HepG2 (cell line): Measurements from ENCODE around the gene IQGAP3. TPM values are rescaled to one million over a fixed set of nuclear protein-coding genes. Genes with fewer than 3 reads are reported as not detected.

Source experiments
- ATAC-seq: fragments of 200-7000 bp; cut with Tn5 transposase; 3 replicates; pipeline ENCODE4 v1.9.1; 2020; ENCODE audit warnings: mild to moderate bottlenecking, moderate library complexity
- BruUV-seq: library from RNA; stranded (reverse); fragments of 400-500 nt; replicated peaks from 2 replicates; lab custom pipeline; 2021; lab: Mats Ljungman, UMichigan
- CTCF ChIA-PET: fragments of 300-600 bp; formaldehyde crosslinking; extraction: SDS; loops from one replicate; lab custom pipeline; 2021; ENCODE audit warnings: low total read pairs, inconsistent platforms, low intra/inter-chr PET ratio; lab: Yijun Ruan, JAX
- POLR2A ChIA-PET: fragments of 350-600 bp; sonication (Branson Sonifier 250); formaldehyde crosslinking; loops from one replicate; lab custom pipeline; 2020; ENCODE audit warnings: antibody characterized with exemption, inconsistent platforms; lab: Yijun Ruan, JAX
- DNase-seq: peaks from one replicate; pipeline ENCODE4 v3.0.0-alpha.2; 2015; ENCODE audit warnings: low spot score
- FAIRE-seq: peaks from 3 replicates; lab custom pipeline; 2011; peaks lifted over from hg19 to GRCh38; lab: Jason Lieb, UNC
- H2AFZ ChIP-seq: one replicate; pipeline ENCODE4 v1.6.1; 2011; ENCODE audit warnings: low read length, inconsistent platforms
- H3K27ac ChIP-seq: fragments of 300-600 bp; 3 replicates; pipeline ENCODE4 v1.8.0; 2011; ENCODE audit warnings: mixed run types, mild to moderate bottlenecking, mixed read lengths, low read length, inconsistent platforms; ENCODE audit not compliant: insufficient read depth; ENCODE audit errors: extremely low read length
- H3K27me3 ChIP-seq, 2 experiments: fragments of 200-600 bp in 1 of 2; 2 replicates in 1 of 2; 3 replicates in 1 of 2; pipeline versions ENCODE4 v1.6.0 to v1.8.0; 2011; ENCODE audit warnings: low read length in 2 of 2, mild to moderate bottlenecking in 2 of 2, moderate library complexity in 2 of 2, inconsistent platforms in 1 of 2; ENCODE audit not compliant: insufficient read depth in 2 of 2, control insufficient read depth in 1 of 2
- H3K36me3 ChIP-seq, 2 experiments: fragments of 200-600 bp in 1 of 2; replicated peaks in 1 of 2; 2 replicates in 1 of 2; 3 replicates in 1 of 2; pipeline versions ENCODE4 v1.5.1 to v1.8.0; 2011; ENCODE audit warnings: low read length in 2 of 2, inconsistent platforms in 1 of 2; ENCODE audit not compliant: insufficient read depth in 2 of 2, control insufficient read depth in 1 of 2
- H3K4me1 ChIP-seq: 2 replicates; pipeline ENCODE4 v1.5.1; 2012; ENCODE audit warnings: low read length, inconsistent platforms; ENCODE audit not compliant: insufficient read depth
- H3K4me2 ChIP-seq: 2 replicates; pipeline ENCODE4 v1.6.0; 2011; ENCODE audit warnings: low read depth, low read length, inconsistent platforms
- H3K4me3 ChIP-seq, 3 experiments: fragments of 200-600 bp in 1 of 3; sonication (generic), shearing (Covaris generic) in 1 of 3; replicated peaks in 1 of 3; 2 replicates each; pipeline ENCODE4 v1.5.1; 2011 to 2016; ENCODE audit warnings: low read length in 3 of 3, inconsistent platforms in 2 of 3, low read depth in 2 of 3, mild to moderate bottlenecking in 2 of 3, control low read depth in 1 of 3, mixed read lengths in 1 of 3; ENCODE audit not compliant: insufficient read depth in 1 of 3
- H3K79me2 ChIP-seq: one replicate; pipeline ENCODE4 v1.6.1; 2011; ENCODE audit warnings: low read length, inconsistent platforms; ENCODE audit not compliant: insufficient read depth
- H3K9ac ChIP-seq: 2 replicates; pipeline ENCODE4 v1.6.0; 2011; ENCODE audit warnings: mild to moderate bottlenecking, low read depth, low read length, inconsistent platforms; ENCODE audit not compliant: insufficient read depth
- H3K9me3 ChIP-seq: 2 replicates; pipeline ENCODE4 v1.5.1; 2012; ENCODE audit warnings: mild to moderate bottlenecking, low read length
- H4K20me1 ChIP-seq: 2 replicates; pipeline ENCODE4 v1.6.0; 2011; ENCODE audit warnings: inconsistent platforms, mild to moderate bottlenecking, low read length, moderate library complexity; ENCODE audit not compliant: insufficient read depth
- GABPA ChIP-seq, 2 experiments: IDR thresholded peaks; 2 replicates each; pipeline ENCODE4 v1.6.1; 2011 to 2016; ENCODE audit warnings: low read depth in 2 of 2, low read length in 1 of 2, missing biosample characterization in 1 of 2, missing genetic modification characterization in 1 of 2
- MZF1 ChIP-seq: sonication (generic); formaldehyde crosslinking; IDR thresholded peaks from 2 replicates; pipeline ENCODE4 v1.8.1; 2023; ENCODE audit warnings: mild to moderate bottlenecking, missing genetic modification reagents, borderline replicate concordance
- POLR2A ChIP-seq, 2 experiments: IDR thresholded peaks; 2 replicates each; pipeline ENCODE4 v1.6.1; 2011; ENCODE audit warnings: low read depth in 2 of 2, low read length in 2 of 2, mild to moderate bottlenecking in 1 of 2, moderate library complexity in 1 of 2; ENCODE audit not compliant: insufficient read depth in 1 of 2
- RBFOX2 ChIP-seq: fragments of 200-400 bp; formaldehyde crosslinking; IDR thresholded peaks from 2 replicates; pipeline ENCODE4 v1.6.1; 2017; ENCODE audit warnings: low read depth, mild to moderate bottlenecking, low read length
- ZNF703 ChIP-seq: sonication (generic); formaldehyde crosslinking; IDR thresholded peaks from 2 replicates; pipeline ENCODE4 v1.5.1; 2020; ENCODE audit warnings: missing genetic modification reagents, mild to moderate bottlenecking, moderate library complexity, borderline replicate concordance
- whole genome bisulfite sequencing: methylation state at CpG from one replicate; pipeline ENCODE4 v1.1.6; 2017; ENCODE audit warnings: low lambda C conversion rate; 5-methylcytosine and 5-hydroxymethylcytosine counted together
- in situ Hi-C: cut with HindIII; loops from 2 replicates; pipeline ENCODE4 v1.10.0; 2017; ENCODE audit warnings: low pct_unique_long_range_greater_than_20kb; ENCODE audit not compliant: extremely low pct_ligation_motif_present
- intact Hi-C: fragments of 100-400 bp; cut with micrococcal nuclease; formaldehyde crosslinking; loops from one replicate; pipeline ENCODE4 v1.10.0; 2022; ENCODE audit not compliant: unreplicated experiment
- polyA plus RNA-seq, 8 experiments: library from polyadenylated mRNA; depleted of rRNA in 3 of 8; stranded (reverse) in 7 of 8; unstranded in 1 of 8; fragments of >200 nt; fragmentation: Illumina TruSeq in 4 of 8; extraction: Trizol in 4 of 8; gene quantifications; 2 replicates each; pipeline versions ENCODE4 v1.2.1 to v1.2.3, GENCODE V29; 2011 to 2016; ENCODE audit warnings: low read depth in 4 of 8, missing spikeins in 1 of 8, mixed read lengths in 1 of 8; ENCODE audit not compliant: insufficient read depth in 1 of 8
- total RNA-seq, 5 experiments: library from RNA; depleted of rRNA; stranded (reverse); fragments of >200 nt; fragmentation: Illumina TruSeq; extraction: Trizol; gene quantifications; 2 replicates each; pipeline ENCODE4 v1.2.3, GENCODE V29; 2016; ENCODE audit warnings: low read depth in 1 of 5
- TF ChIP-seq, protein P1 (sequence below): sonication (generic); formaldehyde crosslinking; IDR thresholded peaks from 2 replicates; pipeline ENCODE4 v1.5.0; 2020; ENCODE audit warnings: missing genetic modification reagents

The IQGAP3 gene
- total and polyA plus RNA-seq, 2 of the 13 experiments (the other 11 are each of a cell fraction or from before 2014, with no cell fraction given): 13.5 to 14.1 TPM

DNA sequence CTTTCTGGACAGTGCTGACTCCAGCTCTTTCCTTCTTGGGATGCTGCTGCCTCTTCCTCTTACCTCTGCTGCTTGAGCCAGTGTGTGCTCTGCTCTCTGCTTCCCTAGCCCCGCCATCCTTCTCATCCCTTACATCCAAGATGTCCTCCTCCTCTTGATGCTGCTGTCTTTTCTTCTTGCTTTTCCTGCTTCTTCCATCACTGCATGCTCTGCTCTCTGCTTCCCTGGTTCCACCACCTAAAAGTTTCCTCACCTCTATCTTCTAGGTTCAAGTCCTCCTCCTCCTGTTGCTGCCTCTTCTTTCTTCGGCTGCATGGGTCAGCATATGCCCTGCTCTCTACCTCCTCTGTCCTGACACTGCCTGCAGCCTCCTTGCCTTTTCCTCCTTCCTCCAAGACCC lies 22.7 kb upstream of the IQGAP3 start:
- no peak overlapping the region for H2AFZ ChIP-seq
- in situ Hi-C loops (no loop called here), intact Hi-C loops (no loop called here)
- H3K4me1 ChIP-seq: peaks cover 27% of the 10 kb centered on the region
- H3K27ac ChIP-seq: no peak overlapping the region
- TSS peak; percentile 55 for BruUV-seq
- TF ChIP-seq, protein P1, sequence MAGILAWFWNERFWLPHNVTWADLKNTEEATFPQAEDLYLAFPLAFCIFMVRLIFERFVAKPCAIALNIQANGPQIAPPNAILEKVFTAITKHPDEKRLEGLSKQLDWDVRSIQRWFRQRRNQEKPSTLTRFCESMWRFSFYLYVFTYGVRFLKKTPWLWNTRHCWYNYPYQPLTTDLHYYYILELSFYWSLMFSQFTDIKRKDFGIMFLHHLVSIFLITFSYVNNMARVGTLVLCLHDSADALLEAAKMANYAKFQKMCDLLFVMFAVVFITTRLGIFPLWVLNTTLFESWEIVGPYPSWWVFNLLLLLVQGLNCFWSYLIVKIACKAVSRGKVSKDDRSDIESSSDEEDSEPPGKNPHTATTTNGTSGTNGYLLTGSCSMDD (CRISPR knock-in tag): no peak
- TF ChIP-seq POLR2A (IDR thresholded peaks at IDR 0.05; ENCODE audit: insufficient read depth in 1 of 2, low read depth in 2 of 2, low read length in 2 of 2): 0 out of 4 replicates have a peak, but pooled peaks of 1 of the 2 experiments have one; percentile 24
- DNase-seq (no peak), FAIRE-seq (no peak), ATAC-seq (no peak)
- no peaks in the 10 kb centered on the region for H3K27me3 ChIP-seq
- POLR2A ChIA-PET: no interaction called here
- WGBS: 97% methylated on average over 2 of the region's 2 CpGs
- CTCF ChIA-PET: no interaction called here
- H3K9ac ChIP-seq: no peak overlapping the region
- H3K4me3 ChIP-seq: no peak overlapping the region
- H3K79me2 ChIP-seq: peaks cover 10% of the 10 kb centered on the region
- no peaks in the 10 kb centered on the region for H3K9me3 ChIP-seq
- H3K4me2 ChIP-seq: no peak overlapping the region
- peaks cover 7 to 46% of the 10 kb centered on the region in 2 experiments for H3K36me3 ChIP-seq
- no peaks in the 10 kb centered on the region for H4K20me1 ChIP-seq

DNA sequence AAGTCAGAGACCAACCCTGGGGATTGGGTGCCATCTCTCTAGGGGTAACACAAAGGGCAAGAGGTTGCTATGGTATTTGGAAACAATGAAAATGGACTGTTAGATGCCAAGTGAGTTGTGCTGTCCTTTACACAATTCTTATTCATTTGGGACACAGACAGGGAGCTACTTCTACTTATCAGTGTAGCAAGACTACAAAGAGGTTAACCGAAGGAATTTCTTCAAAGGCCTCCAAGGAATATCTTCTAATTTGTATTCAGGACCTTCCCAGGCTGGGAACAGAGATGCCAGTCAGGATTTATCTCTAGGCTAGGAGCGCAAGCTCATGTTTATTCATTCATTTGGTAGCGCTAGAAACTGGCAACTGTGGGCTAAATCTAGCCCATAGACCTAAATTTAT lies 21.8 kb upstream of the IQGAP3 start:
- H3K27me3 ChIP-seq: no peaks in the 10 kb centered on the region
- no peak overlapping the region for H3K4me3 ChIP-seq
- no peak overlapping the region for H3K4me2 ChIP-seq
- peaks cover 7 to 46% of the 10 kb centered on the region in 2 experiments for H3K36me3 ChIP-seq
- CTCF ChIA-PET: no interaction called here
- 94% methylated on average over 3 of the region's 3 CpGs for WGBS
- peaks cover 21% of the 10 kb centered on the region for H3K4me1 ChIP-seq
- no peaks in the 10 kb centered on the region for H3K9me3 ChIP-seq
- peaks cover 3% of the 10 kb centered on the region for H3K79me2 ChIP-seq
- DNase-seq (no peak), FAIRE-seq (no peak), ATAC-seq (no peak)
- in situ Hi-C loops (no loop called here), intact Hi-C loops (no loop called here)
- H3K9ac ChIP-seq: no peak overlapping the region
- BruUV-seq: no TSS peak
- no peaks in the 10 kb centered on the region for H4K20me1 ChIP-seq
- TF ChIP-seq ZNF703 (CRISPR knock-in tag) (no peak), GABPA (IDR thresholded peaks at IDR 0.05; ENCODE audit: low read depth, low read length) (no peak), GABPA (CRISPR knock-in tag; IDR thresholded peaks at IDR 0.05; ENCODE audit: low read depth) (no peak), RBFOX2 (peak; percentile 55), MZF1 (no peak)
- POLR2A ChIA-PET: interaction anchor here (1.3 kb wide), 1 partner anchor 14 kb away, joined by 3 read pairs; no protein-coding TSS in a partner anchor
- H3K27ac ChIP-seq: no peak overlapping the region
- no peak overlapping the region for H2AFZ ChIP-seq
